COLO829 (cell line): ENCODE data around the gene NPR2.
A peak's percentile ranks its signal among the peaks of the same experiment; 100 is the strongest.

Source experiments
- DNase-seq: peaks from one replicate; pipeline ENCODE4 v3.0.0; 2012; ENCODE audit warnings: low spot score

Gene NPR2

GRCh38 chr9:35763803-35764202 lies 27.6 kb upstream of the NPR2 start:
- no peak for DNase-seq

DNA sequence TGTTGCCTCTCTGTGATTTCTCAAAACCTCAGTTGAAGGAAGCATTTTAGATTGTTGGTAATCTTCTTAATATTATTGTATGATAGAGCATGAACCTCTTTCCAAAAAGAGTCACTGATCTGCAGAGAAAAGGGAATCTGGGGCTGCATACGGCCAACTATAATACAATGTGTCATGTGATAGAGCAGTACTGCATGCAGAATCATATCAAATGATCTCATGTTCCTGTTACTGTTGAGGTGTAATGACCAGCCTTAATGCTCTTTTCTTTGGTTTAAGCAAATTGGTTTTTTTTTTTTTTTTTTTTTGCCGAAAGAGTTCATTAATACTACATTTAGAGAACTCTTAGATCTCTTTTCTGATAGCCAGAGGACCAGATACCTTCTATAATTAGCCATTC lies 24.4 kb upstream of the NPR2 start:
- no peak for DNase-seq

DNA sequence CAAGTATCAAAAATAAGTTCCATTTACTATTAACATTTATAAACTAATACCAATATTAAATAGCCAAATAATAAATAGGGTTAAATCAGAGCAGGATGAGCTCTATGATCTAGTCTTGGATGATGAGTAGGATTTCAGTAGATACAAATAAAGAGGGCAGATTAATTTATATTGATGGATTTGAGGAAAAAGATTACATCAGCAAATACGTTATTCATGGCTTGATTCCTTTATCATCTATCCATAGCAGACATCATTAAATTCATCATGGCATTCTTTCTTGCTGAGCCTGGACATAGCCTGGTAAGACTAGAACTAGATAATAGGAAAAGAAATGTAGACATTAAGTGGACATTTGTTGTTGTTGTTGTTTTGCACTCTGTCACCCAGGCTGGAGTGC lies 23.9 kb upstream of the NPR2 start:
- DNase-seq: no peak

DNA sequence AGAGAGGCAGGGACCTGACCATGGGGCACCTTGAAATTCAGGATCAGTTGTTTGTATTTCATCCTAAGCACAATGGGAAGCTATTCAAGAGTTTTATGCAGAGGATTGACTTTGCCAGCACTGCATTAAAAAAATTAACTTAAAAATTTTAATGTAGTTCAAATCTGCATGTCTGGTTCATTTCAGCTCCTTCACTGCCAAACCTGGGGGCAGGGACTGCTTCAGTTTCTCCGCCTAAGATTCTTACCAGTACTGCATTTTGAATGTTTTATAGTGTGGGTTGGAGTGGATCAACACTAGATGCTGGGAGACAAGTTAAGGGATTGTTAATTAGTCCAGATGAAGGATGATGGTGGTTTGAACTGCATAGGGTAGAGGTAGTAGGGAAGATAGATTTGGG lies 21.6 kb upstream of the NPR2 start:
- DNase-seq: no peak

DNA sequence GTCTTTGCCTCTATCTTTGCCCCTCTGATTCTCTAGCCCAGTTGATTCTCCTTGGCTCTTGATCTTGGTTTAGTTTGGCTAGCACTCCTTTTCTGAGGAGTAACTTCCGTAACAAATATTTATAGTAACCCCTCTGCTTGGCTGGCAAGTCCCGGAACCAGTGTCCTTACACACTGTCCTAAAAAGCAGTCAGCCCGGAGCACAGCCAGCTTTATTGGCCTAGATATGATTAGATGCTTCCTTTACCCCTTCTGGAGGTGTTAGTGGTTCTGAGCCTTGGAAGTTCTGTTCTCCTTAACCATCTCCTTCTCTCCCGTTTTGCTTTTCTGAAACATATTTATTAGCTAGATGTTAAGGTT lies 20.3 kb upstream of the NPR2 start:
- DNase-seq: no peak

GRCh38 chr9:35771534-35771933 lies 19.9 kb upstream of the NPR2 start:
- DNase-seq: peak; percentile 79

GRCh38 chr9:35771943-35772342 lies 19.4 kb upstream of the NPR2 start:
- DNase-seq: no peak

GRCh38 chr9:35774907-35775635 lies 16.3 kb upstream of the NPR2 start:
- DNase-seq: no peak

DNA sequence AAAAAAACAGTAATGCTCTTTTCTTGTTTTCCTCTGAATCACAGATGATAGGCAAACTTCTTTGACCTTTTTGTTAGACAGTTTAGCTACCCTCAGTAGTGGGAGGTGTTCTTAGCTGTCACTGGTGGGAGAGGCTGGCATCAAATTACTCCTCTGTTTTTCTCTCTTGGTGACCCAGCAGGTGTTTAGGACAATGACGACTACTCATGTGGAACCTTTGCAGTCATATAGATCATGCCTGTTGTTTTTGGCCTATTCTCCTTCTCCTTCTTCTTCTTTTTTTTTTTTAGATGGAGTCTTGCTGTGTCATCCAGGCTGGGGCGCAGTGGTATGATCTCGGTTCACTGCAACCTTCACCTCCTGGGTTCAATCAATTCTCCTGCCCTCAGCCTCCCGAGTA lies 15.4 kb upstream of the NPR2 start:
- no peak for DNase-seq

DNA sequence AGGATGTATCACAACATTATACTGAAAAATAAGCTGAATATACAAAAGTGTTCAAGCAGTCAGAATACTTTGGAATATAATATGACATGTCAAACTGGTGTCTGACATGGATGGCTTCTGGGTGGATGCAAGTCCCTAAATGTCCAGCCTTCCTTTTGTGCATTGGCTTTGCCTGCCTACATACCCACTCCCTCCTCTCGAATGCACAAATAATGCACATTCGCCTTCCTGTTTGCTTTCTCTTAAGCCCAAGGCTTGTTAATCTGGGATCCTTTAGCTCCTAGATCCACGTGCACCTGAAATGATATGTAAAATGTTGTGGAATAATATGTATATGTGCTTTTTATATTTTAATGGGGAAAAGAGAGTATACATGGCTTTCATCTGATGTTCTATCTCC lies 12.9 kb upstream of the NPR2 start:
- no peak for DNase-seq

DNA sequence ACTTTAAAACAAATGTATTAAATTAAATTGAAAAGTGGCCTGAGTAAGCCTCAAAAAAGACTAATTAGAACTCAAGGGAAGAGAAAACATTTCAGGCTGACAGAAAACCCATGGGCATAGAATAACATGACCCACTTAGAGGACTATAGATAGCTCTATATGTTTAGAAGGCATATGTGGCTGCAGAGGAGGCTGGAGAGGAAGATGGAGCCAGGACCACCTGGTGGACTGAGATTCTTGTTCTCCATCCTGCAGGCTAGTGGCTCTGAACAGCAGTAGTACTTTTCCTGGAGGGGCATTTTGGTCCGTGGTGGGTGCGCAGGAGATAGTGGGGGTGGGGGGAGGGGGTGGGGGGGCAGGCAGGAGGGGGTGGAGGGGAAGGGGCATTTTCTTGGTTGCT lies 10.3 kb upstream of the NPR2 start:
- DNase-seq: no peak

GRCh38 chr9:35783418-35783817 lies 8.0 kb upstream of the NPR2 start:
- DNase-seq: no peak

GRCh38 chr9:35789541-35789940 lies 1.9 kb upstream of the NPR2 start:
- no peak for DNase-seq

- no peak for DNase-seq
These were observed 1.4 kb upstream of the NPR2 start for GRCh38 chr9:35790025-35790384.

GRCh38 chr9:35790385-35791296 lies 750 bp upstream of the NPR2 start:
- peak; percentile 91 for DNase-seq

DNA sequence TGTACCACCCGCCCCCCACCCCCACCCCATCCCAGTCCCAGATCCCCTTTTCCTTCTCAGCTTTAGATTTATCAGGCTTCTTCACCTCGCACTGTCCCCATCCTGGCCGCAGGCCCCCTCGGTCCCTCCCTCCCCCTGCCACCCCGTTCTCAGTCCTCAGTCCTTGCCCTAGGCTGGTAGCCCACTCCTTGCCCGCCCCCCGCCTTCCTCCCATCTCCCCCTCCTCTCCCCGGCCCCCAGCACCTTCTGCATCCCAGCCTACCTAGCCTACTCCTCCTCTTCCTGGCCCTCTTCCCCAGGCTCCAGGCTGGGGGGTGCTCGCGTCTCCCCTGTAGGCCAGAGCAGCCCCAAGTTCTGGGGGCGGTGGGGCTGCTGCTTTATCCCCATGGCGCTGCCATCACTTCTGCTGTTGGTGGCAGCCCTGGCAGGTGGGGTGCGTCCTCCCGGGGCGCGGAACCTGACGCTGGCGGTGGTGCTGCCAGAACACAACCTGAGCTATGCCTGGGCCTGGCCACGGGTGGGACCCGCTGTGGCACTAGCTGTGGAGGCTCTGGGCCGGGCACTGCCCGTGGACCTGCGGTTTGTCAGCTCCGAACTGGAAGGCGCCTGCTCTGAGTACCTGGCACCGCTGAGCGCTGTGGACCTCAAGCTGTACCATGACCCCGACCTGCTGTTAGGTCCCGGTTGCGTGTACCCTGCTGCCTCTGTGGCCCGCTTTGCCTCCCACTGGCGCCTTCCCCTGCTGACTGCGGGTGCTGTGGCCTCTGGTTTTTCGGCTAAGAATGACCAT lies 828 bp downstream of the NPR2 start:
- DNase-seq: no peak

DNA sequence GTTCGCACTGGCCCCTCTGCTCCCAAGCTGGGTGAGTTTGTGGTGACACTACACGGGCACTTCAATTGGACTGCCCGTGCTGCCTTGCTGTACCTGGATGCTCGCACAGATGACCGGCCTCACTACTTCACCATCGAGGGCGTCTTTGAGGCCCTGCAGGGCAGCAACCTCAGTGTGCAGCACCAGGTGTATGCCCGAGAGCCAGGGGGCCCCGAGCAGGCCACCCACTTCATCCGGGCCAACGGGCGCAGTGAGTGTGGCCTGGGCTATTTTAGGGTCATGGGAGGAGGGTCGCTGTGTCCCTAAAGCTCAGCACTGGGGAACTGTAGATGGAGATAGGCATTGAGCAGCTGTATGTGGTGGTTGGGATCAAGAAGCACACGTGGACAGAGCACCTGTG lies 1.4 kb downstream of the NPR2 start:
- no peak for DNase-seq

GRCh38 chr9:35793461-35793860 lies 2.1 kb downstream of the NPR2 start:
- DNase-seq: no peak

- no peak for DNase-seq
These were observed 4.3 kb downstream of the NPR2 start for GRCh38 chr9:35795695-35796094.

- DNase-seq: no peak
These were observed 6.1 kb downstream of the NPR2 start for GRCh38 chr9:35797311-35798109.

GRCh38 chr9:35798658-35799374 lies 7.4 kb downstream of the NPR2 start:
- peak; percentile 36 for DNase-seq
